Ammon's horn (tissue), 1 donor: ENCODE measurements around the gene SPDYE2.
A peak's percentile ranks its signal among the peaks of the same experiment; 100 is the strongest.
"Not testable (repeated sequence)": the region's sequence is repeated elsewhere in the genome, so short reads cannot be mapped to it uniquely, and the experiment has no call there.

ENCODE experiments used
- DNase-seq: peaks from one replicate; pipeline ENCODE4 v3.0.0-alpha.2; 2016; ENCODE audit warnings: low spot score

The SPDYE2 gene

DNA sequence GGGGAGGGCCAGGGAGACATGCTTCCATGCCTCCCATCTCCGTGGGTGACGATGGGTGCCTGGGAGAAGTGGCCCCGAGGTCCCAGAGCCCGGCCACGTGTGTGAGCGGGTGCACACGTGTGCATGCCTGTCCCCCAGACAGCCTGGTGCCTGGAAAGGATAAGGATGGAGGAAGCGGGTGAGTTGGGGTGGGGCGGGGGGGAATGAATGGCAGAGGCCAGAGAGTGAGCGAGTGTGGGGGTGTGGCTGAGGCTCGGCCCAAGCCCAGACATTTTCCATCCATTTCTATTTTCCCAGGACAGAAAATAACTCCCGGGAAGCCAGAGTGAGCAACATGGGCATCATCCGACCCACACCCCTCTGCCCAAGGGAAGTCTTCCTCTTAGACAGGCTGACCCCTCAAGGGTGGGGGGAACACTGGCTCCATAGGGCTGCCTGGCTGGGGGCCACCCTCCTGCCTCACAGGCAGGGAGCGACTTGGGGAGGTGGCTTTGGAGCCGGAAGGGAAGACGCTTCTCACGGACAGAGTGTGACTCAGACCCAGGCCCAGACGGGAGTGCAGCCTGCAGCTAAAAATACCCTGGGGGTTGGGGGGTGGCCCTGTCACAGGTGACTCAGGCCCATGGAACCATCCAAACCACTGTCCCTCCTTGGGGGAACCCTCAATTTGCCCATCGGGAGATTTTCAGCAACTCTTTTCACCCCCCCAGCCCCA lies 53.6 kb downstream of the SPDYE2 start:
- not testable (repeated sequence) for DNase-seq

DNA sequence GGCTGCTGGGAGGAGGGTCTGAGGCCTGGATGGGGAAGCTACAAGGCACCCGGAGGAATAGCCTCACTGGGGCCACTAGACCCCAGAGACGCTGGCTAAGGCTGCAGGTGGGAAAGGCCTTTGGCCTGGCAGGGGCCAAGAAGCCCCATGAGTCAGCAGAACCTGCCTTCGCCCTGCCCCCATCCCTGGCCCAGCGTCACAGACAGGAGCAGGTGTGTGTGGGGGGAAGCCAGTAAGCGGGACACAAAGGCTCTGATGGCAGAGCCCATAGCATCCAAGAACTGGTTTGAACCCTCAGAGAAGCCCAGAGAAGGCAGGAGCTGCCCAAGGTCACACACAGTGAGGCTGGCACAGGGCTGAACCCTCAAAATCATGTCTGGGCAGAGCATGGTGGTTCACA lies 55.8 kb downstream of the SPDYE2 start:
- not testable (repeated sequence) for DNase-seq

DNA sequence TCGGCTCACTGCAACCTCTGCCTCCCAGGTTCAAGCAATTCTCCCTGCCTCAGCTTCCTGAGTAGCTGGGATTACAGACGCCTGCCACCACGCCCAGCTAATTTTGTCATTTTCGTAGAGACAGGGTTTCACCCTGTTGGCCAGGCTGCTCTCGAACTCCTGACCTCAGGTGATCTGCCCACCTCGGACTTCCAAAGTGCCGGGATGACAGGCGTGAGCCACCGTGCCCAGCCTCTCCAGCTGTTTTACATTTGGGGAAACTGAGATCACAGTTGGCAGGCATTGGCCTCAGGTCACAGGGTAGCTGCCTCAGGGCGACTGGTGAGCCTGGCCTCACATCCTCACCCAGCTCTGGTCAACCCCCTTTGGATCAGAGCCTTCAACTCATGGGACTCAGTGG lies 58.7 kb downstream of the SPDYE2 start:
- DNase-seq: not testable (repeated sequence)

DNA sequence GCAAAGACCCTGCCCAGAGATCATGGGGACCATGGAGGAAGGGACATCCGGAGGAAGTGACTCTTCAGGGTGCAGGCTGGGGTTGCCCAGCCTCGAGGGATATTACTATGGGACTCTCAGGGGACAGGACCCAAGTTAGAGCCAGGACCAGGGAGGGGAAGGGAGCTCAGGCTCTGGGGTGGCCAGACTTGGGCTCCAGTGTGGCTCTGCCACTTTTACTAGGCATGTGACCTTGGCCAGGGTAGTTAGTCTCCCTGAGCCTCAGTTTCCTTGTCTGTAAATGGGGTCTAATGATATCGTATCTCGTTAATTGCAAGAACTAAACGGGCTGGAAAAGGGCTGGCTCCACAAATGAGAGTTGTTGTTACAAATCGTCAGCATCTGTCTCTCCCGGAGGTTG lies 59.4 kb downstream of the SPDYE2 start:
- not testable (repeated sequence) for DNase-seq

DNA sequence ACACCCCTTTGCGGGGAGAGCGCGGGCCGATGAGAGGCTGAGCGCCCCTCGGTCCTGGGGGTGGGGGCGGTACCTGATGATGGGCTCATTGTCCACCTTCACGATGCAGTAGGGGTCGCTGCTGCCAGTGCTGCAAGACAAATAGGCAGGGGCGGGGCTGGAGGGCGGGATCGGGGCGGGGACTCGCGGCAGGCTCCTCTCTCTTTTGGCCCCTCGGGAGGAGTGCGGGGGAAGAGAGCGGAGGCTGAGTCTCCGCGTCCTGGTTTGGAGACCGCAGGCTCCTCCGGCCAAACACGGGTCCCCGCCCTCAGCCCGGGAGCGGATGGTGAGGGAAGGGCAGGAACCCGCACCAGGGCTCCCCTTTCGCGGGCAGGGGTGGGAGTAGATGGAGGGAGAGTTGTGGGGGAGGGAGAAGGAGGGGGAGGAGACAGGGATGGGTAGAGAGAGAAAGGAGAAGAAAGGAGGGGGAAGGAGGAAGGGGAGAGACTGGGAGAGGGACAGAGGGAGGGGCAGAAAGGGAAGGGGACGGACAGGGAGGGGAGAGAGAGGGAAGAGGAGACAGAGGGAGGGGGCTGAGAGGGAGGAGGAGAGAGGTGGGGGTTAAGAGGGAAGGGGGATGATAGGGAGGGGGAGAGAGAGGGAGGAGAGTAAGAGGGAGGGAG lies 60.1 kb downstream of the SPDYE2 start:
- DNase-seq: not testable (repeated sequence)

DNA sequence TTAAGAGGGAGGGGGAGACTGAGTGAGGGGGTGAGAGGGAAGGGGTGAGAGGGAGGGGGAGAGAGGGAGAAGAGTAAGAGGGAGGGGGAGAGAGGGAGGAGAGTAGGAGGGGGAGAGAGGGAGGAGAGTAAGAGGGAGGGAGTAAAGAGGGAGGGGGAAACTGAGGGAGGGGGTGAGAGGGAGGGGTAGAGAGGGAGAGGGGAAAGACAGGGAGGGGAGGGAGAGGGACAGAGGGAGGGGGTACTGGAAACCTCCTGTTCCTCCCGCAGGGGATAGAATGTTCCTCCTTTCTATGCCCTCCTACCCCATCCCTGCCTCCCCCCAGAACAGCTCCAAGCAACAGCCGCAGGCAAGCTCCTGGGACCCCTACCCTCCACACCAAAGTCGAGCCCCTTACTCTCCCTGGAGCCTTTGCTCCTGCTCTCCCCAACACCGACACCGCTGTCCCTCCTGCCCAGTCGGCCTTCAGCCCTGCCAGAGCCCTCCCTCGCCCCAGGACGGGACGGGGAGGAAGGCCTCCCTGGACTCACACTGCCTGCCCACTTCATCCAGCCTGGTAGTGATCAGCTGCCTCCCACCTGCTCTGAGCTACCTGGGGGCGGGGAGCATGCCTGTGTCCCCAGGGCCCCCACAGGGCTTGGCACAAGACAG lies 60.8 kb downstream of the SPDYE2 start:
- DNase-seq: peak; percentile 23
